SK-N-SH treated with all-trans-retinoic acid at 6 μM for 48 hours (cell line): ENCODE measurements around the gene SOWAHA.

Experiments
- ARNTL ChIP-seq: fragments of 450-650 bp; formaldehyde crosslinking; IDR thresholded peaks from 2 replicates; pipeline ENCODE4 v1.5.0; 2020; ENCODE audit warnings: low read depth, mild to moderate bottlenecking, moderate library complexity, borderline replicate concordance
- BACH2 ChIP-seq: fragments of 250-450 bp; sonication (Bioruptor Pico); IDR thresholded peaks from 2 replicates; pipeline ENCODE4 v1.9.0; 2021; ENCODE audit warnings: mild to moderate bottlenecking, borderline replicate concordance
- ISL1 ChIP-seq: fragments of 250-450 bp; sonication (Bioruptor Pico); IDR thresholded peaks from 2 replicates; pipeline ENCODE4 v2.1.2; 2022; ENCODE audit warnings: mild to moderate bottlenecking, moderate library complexity
- TCF4 ChIP-seq: fragments of 250-450 bp; sonication (Bioruptor Pico); IDR thresholded peaks from 2 replicates; pipeline ENCODE4 v1.8.0; 2021; ENCODE audit warnings: mild to moderate bottlenecking, moderate library complexity, borderline replicate concordance
- TOX ChIP-seq: fragments of 250-450 bp; sonication (Bioruptor Pico); IDR thresholded peaks from 2 replicates; pipeline ENCODE4 v1.8.0; 2021; ENCODE audit warnings: mild to moderate bottlenecking, moderate library complexity, borderline replicate concordance
- ZFP30 ChIP-seq: fragments of 450-650 bp; formaldehyde crosslinking; IDR thresholded peaks from 2 replicates; pipeline ENCODE4 v1.5.0; 2022; ENCODE audit warnings: mild to moderate bottlenecking, moderate library complexity
- TF ChIP-seq, protein P1 (sequence below): fragments of 250-450 bp; sonication (Bioruptor Pico); IDR thresholded peaks from 2 replicates; pipeline ENCODE4 v1.5.0; 2020; ENCODE audit warnings: mild to moderate bottlenecking, moderate library complexity
- TF ChIP-seq, protein P2 (sequence below): fragments of 250-450 bp; sonication (Bioruptor Pico); IDR thresholded peaks from 2 replicates; pipeline ENCODE4 v1.5.1; 2020; ENCODE audit warnings: low read depth, mild to moderate bottlenecking, moderate library complexity
- TF ChIP-seq, protein P3 (sequence below): fragments of 250-450 bp; sonication (Bioruptor Pico); IDR thresholded peaks from 2 replicates; pipeline ENCODE4 v1.8.0; 2020; ENCODE audit warnings: mild to moderate bottlenecking, moderate library complexity, borderline replicate concordance
- TF ChIP-seq, protein P4 (sequence below): fragments of 250-450 bp; sonication (Bioruptor Pico); IDR thresholded peaks from 2 replicates; pipeline ENCODE4 v1.8.0; 2021; ENCODE audit warnings: low read depth, mild to moderate bottlenecking, moderate library complexity, borderline replicate concordance

DNA sequence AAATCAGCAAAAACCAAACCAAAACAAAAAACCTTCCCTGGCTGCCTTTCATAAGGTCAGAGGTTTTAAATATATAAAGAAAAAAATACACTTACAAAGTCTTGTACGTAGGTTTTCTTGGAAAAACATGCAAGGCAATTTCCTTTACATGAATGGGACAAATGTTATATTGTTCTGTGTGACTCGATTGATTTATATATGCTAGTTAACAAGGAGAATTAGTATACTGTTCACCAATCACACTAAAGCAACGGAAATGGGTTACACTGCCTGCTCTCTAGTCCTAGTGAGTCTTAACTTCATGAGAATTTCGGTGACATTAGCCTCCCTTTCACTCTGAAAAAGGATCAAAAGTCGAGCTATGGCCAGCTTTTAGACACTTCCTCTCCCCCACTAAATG, 47.6 kb downstream of the SOWAHA start:
- TF ChIP-seq, protein P1, sequence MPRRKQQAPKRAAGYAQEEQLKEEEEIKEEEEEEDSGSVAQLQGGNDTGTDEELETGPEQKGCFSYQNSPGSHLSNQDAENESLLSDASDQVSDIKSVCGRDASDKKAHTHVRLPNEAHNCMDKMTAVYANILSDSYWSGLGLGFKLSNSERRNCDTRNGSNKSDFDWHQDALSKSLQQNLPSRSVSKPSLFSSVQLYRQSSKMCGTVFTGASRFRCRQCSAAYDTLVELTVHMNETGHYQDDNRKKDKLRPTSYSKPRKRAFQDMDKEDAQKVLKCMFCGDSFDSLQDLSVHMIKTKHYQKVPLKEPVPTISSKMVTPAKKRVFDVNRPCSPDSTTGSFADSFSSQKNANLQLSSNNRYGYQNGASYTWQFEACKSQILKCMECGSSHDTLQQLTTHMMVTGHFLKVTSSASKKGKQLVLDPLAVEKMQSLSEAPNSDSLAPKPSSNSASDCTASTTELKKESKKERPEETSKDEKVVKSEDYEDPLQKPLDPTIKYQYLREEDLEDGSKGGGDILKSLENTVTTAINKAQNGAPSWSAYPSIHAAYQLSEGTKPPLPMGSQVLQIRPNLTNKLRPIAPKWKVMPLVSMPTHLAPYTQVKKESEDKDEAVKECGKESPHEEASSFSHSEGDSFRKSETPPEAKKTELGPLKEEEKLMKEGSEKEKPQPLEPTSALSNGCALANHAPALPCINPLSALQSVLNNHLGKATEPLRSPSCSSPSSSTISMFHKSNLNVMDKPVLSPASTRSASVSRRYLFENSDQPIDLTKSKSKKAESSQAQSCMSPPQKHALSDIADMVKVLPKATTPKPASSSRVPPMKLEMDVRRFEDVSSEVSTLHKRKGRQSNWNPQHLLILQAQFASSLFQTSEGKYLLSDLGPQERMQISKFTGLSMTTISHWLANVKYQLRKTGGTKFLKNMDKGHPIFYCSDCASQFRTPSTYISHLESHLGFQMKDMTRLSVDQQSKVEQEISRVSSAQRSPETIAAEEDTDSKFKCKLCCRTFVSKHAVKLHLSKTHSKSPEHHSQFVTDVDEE (CRISPR knock-in tag): no peak
- TF ChIP-seq ARNTL (CRISPR knock-in tag): no peak
- TF ChIP-seq, protein P2, sequence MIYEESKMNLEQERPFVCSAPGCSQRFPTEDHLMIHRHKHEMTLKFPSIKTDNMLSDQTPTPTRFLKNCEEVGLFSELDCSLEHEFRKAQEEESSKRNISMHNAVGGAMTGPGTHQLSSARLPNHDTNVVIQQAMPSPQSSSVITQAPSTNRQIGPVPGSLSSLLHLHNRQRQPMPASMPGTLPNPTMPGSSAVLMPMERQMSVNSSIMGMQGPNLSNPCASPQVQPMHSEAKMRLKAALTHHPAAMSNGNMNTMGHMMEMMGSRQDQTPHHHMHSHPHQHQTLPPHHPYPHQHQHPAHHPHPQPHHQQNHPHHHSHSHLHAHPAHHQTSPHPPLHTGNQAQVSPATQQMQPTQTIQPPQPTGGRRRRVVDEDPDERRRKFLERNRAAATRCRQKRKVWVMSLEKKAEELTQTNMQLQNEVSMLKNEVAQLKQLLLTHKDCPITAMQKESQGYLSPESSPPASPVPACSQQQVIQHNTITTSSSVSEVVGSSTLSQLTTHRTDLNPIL (CRISPR knock-in tag): no peak
- no peak for TF ChIP-seq ISL1 (CRISPR knock-in tag)
- TF ChIP-seq, protein P3, sequence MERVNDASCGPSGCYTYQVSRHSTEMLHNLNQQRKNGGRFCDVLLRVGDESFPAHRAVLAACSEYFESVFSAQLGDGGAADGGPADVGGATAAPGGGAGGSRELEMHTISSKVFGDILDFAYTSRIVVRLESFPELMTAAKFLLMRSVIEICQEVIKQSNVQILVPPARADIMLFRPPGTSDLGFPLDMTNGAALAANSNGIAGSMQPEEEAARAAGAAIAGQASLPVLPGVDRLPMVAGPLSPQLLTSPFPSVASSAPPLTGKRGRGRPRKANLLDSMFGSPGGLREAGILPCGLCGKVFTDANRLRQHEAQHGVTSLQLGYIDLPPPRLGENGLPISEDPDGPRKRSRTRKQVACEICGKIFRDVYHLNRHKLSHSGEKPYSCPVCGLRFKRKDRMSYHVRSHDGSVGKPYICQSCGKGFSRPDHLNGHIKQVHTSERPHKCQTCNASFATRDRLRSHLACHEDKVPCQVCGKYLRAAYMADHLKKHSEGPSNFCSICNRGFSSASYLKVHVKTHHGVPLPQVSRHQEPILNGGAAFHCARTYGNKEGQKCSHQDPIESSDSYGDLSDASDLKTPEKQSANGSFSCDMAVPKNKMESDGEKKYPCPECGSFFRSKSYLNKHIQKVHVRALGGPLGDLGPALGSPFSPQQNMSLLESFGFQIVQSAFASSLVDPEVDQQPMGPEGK: no peak
- no peak for TF ChIP-seq BACH2 (CRISPR knock-in tag)
- TF ChIP-seq ZFP30 (CRISPR knock-in tag): no peak
- TF ChIP-seq, protein P4, sequence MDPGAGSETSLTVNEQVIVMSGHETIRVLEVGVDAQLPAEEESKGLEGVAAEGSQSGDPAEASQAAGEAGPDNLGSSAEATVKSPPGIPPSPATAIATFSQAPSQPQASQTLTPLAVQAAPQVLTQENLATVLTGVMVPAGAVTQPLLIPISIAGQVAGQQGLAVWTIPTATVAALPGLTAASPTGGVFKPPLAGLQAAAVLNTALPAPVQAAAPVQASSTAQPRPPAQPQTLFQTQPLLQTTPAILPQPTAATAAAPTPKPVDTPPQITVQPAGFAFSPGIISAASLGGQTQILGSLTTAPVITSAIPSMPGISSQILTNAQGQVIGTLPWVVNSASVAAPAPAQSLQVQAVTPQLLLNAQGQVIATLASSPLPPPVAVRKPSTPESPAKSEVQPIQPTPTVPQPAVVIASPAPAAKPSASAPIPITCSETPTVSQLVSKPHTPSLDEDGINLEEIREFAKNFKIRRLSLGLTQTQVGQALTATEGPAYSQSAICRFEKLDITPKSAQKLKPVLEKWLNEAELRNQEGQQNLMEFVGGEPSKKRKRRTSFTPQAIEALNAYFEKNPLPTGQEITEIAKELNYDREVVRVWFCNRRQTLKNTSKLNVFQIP (CRISPR knock-in tag): no peak
- no peak for TF ChIP-seq TOX (CRISPR knock-in tag)
- no peak for TF ChIP-seq TCF4 (CRISPR knock-in tag)
